GM12865 (cell line): ENCODE data around the gene SLC6A6.

Source experiments
- DNase-seq: peaks from one replicate; pipeline ENCODE4 v3.0.0; 2010; ENCODE audit warnings: low read depth
- H3K4me3 ChIP-seq: 2 replicates; pipeline ENCODE4 v1.5.1; 2011; ENCODE audit warnings: mild to moderate bottlenecking, low read depth, low read length, control low read depth
- TF ChIP-seq, protein P1 (sequence below): IDR thresholded peaks from 2 replicates; pipeline ENCODE4 v1.5.1; 2011; ENCODE audit warnings: low read length, control low read depth, low read depth, inconsistent platforms; ENCODE audit not compliant: insufficient read depth; ENCODE audit errors: missing control alignments

SLC6A6 gene

GRCh38 chr3:14466179-14466903, 63.9 kb downstream of the SLC6A6 start:
- TF ChIP-seq, protein P1, sequence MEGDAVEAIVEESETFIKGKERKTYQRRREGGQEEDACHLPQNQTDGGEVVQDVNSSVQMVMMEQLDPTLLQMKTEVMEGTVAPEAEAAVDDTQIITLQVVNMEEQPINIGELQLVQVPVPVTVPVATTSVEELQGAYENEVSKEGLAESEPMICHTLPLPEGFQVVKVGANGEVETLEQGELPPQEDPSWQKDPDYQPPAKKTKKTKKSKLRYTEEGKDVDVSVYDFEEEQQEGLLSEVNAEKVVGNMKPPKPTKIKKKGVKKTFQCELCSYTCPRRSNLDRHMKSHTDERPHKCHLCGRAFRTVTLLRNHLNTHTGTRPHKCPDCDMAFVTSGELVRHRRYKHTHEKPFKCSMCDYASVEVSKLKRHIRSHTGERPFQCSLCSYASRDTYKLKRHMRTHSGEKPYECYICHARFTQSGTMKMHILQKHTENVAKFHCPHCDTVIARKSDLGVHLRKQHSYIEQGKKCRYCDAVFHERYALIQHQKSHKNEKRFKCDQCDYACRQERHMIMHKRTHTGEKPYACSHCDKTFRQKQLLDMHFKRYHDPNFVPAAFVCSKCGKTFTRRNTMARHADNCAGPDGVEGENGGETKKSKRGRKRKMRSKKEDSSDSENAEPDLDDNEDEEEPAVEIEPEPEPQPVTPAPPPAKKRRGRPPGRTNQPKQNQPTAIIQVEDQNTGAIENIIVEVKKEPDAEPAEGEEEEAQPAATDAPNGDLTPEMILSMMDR = no peak
- H3K4me3 ChIP-seq = no peak overlapping the region
- no peak for DNase-seq

GRCh38 chr3:14467814-14468620, 65.6 kb downstream of the SLC6A6 start:
- TF ChIP-seq, protein P1 = peak; percentile 81
- H3K4me3 ChIP-seq = no peak overlapping the region
- peak; percentile 36 for DNase-seq

DNA sequence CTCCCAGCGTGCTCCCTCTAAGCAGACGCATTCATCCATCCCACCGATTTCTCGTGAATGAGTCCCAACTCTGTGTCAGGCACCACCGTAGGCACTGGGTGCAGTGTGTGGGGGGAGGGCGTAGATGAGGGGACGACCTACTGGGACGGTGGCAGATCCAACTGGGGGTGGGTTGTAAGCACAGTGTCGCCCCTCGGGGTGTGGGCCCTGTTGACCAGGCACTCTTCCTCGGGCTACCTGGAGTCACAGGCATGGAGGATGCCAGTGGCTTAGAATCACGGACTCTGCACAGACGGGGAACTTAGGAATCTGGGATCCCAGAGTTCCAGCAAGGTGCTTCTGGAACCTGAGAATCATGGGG, 66.2 kb downstream of the SLC6A6 start:
- no peak overlapping the region for H3K4me3 ChIP-seq
- no peak for DNase-seq
- TF ChIP-seq, protein P1 = no peak

GRCh38 chr3:14470461-14470860, 68.1 kb downstream of the SLC6A6 start:
- DNase-seq = no peak
- H3K4me3 ChIP-seq = no peak overlapping the region
- TF ChIP-seq, protein P1 = no peak

DNA sequence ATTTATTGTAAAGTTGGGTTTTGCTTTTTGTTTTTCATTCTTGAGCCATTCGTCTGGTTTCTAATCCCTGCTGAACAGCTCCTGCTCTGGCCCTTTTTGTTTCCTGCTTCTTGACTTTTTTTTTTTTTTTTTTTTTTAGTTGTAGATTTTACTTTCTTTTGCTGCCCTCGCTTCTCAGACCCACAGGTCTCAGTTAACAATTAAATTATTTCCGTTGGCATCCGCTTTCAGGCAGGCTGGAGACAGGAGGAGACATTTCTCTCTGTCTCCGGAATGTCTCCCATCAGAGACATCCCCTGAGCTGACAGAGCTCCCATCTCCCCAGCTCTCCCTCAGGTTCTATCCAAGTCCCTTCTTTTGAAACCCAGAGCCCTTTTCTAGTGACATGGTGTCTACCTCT, 68.6 kb downstream of the SLC6A6 start:
- no peak for DNase-seq
- H3K4me3 ChIP-seq = no peak overlapping the region
- TF ChIP-seq, protein P1 = no peak

GRCh38 chr3:14471690-14472089, 69.3 kb downstream of the SLC6A6 start:
- H3K4me3 ChIP-seq = no peak overlapping the region
- no peak for DNase-seq
- TF ChIP-seq, protein P1 = no peak
